ENCODE measurements around the gene ADAMTS3.
A peak's percentile ranks its signal among the peaks of the same experiment; 100 is the strongest.

ADAMTS3 gene

DNA sequence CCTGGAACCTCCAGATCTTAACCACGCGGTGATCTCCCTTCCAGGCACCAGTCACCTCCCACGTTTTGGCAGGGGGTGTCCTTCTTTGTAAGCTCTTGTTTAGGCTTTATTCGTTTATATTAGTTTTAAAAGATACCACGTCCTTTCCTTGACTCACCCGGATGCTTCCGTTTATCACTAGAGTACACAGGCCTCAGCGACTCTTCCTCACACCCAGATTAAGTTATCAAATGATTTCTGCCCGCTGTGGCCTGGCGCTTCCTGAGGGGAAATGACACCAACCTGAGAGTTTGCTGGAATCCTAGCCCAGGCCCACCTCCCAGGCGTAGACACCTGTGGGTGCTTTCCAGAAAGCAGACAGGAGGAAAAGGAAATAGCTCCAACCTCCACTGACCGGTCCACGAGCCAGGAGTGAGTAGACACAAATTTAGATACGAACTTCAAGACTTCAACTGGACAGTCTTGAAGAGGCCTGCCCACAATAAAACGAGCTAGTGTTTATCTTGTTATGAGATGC, 756 bp upstream of the ADAMTS3 start:
- no peaks in the 10 kb centered on the region for H3K9me3 ChIP-seq (ENCODE audit: low read length)
- peak overlapping the region; percentile 79 for H3K27ac ChIP-seq (ENCODE audit: low read depth, low read length)
- H3K9ac ChIP-seq (ENCODE audit: low read length), result no peak overlapping the region
- H3K27me3 ChIP-seq (ENCODE audit: control insufficient read depth in 1 of 2, insufficient read depth in 2 of 2, low read length in 2 of 2), result no peaks in the 10 kb centered on the region
- H3K4me3 ChIP-seq (ENCODE audit: low read depth in 1 of 2, low read length in 2 of 2), result peak overlapping the region in 1 of 2 donors; percentile 89
- peaks cover 7% of the 10 kb centered on the region for H3K4me1 ChIP-seq (ENCODE audit: insufficient read depth, low read length)
- H3K36me3 ChIP-seq (ENCODE audit: insufficient read depth, low read length), result no peaks in the 10 kb centered on the region

DNA sequence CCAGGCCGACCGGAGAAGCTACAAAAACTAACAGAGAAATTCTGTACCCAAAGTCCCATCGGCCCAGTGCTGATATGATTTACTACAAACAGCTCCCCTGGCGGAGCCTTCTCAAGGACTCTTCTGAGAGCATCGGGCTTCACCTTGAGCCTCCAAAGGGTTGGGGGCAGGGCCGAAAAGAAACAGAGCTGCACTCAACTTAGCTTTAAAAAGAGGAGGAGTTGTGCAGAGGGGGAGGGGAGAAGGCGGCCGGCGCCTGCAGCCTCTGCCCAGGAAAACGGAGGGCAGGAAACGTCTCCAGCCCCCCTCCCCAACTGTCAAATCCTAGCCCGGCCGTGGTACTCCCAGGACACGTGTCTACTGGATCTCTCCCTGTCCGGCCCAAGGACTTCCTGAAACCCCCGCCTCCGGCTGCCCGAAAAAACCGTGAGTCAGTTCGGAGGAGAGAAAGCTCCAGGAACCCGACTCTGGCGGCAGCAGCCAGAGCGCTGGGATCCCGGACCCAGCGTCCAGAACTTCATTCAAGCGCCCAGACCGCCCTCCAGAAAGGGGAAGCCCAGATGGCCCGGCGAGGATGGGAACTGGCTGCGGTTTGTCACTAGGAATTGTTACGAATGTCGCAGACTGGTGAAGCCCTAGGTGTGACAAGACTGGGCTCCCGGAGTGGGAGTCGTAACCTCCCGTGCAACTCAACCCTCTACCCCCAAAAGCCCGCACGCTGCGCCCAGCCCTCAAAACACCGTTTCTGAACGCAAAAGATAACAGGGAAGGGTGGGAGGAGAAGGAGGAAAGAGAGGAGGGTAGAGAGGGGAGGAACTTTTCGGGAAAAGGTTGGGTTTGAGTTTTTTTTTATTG, 973 bp downstream of the ADAMTS3 start:
- Histone ChIP-seq H3K4me1 (ENCODE audit: insufficient read depth, low read length) (peaks cover 7% of the 10 kb centered on the region), H3K36me3 (ENCODE audit: insufficient read depth, low read length) (no peaks in the 10 kb centered on the region), H3K9me3 (ENCODE audit: low read length) (no peaks in the 10 kb centered on the region), H3K27me3 (ENCODE audit: control insufficient read depth in 1 of 2, insufficient read depth in 2 of 2, low read length in 2 of 2) (no peaks in the 10 kb centered on the region), H3K27ac (ENCODE audit: low read depth, low read length) (peak overlapping the region; percentile 43), H3K4me3 (ENCODE audit: low read depth in 1 of 2, low read length in 2 of 2) (peak overlapping the region; percentile 59 to 89), H3K9ac (ENCODE audit: low read length) (peak overlapping the region; percentile 14)

DNA sequence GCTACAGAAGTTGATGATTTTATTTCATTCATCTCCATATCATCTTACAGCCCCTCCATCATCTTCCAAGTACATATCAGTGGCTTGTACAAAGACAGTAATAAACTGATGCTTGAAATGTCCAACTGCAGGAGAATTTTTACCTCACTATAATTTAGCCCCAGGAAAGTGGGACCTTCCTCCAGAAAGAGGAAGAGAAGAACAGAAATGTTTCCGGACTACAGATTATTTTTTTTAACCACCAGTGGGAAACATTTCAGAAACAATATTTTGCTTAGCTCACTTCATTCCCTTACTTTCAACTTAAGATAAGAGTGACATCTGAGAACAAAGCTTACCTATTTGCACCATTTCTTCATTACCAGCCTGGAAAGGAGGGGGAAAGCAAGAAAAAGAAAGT, 2.0 kb downstream of the ADAMTS3 start:
- no peak overlapping the region for H3K27ac ChIP-seq (ENCODE audit: low read depth, low read length)
- peaks cover 7% of the 10 kb centered on the region for H3K4me1 ChIP-seq (ENCODE audit: insufficient read depth, low read length)
- no peaks in the 10 kb centered on the region for H3K27me3 ChIP-seq (ENCODE audit: control insufficient read depth in 1 of 2, insufficient read depth in 2 of 2, low read length in 2 of 2)
- no peaks in the 10 kb centered on the region for H3K36me3 ChIP-seq (ENCODE audit: insufficient read depth, low read length)
- H3K9ac ChIP-seq (ENCODE audit: low read length), result no peak overlapping the region
- H3K9me3 ChIP-seq (ENCODE audit: low read length), result no peaks in the 10 kb centered on the region
- peak overlapping the region in 1 of 2 donors; percentile 89 for H3K4me3 ChIP-seq (ENCODE audit: low read depth in 1 of 2, low read length in 2 of 2)

DNA sequence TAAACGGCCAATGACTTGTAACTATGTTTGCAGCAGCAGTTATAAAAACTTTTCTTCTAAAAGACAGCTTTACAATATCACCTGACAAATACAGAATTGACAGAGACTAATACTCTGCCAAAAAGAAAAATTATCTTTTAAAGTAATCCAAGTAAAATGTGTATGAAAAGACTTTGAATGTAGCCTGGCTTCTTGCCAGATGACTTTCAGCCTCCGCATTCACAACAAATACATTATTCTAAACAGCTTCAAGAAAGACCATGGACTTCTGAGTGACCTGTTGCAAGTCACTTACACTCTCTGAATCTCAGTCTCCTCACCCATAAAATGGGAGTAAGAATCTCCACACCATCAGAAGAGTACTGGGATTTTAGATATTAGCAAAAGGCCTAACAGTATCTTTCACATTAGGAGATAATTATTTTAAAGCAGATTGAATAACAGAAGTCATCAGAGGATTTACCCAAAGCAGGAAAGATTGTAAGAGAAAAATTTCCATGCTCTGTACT, 2.5 kb downstream of the ADAMTS3 start:
- Histone ChIP-seq H3K27me3 (ENCODE audit: control insufficient read depth in 1 of 2, insufficient read depth in 2 of 2, low read length in 2 of 2) (no peaks in the 10 kb centered on the region), H3K4me1 (ENCODE audit: insufficient read depth, low read length) (peaks cover 7% of the 10 kb centered on the region), H3K27ac (ENCODE audit: low read depth, low read length) (no peak overlapping the region), H3K4me3 (ENCODE audit: low read depth in 1 of 2, low read length in 2 of 2) (no peak overlapping the region), H3K36me3 (ENCODE audit: insufficient read depth, low read length) (no peaks in the 10 kb centered on the region), H3K9me3 (ENCODE audit: low read length) (no peaks in the 10 kb centered on the region), H3K9ac (ENCODE audit: low read length) (no peak overlapping the region)

DNA sequence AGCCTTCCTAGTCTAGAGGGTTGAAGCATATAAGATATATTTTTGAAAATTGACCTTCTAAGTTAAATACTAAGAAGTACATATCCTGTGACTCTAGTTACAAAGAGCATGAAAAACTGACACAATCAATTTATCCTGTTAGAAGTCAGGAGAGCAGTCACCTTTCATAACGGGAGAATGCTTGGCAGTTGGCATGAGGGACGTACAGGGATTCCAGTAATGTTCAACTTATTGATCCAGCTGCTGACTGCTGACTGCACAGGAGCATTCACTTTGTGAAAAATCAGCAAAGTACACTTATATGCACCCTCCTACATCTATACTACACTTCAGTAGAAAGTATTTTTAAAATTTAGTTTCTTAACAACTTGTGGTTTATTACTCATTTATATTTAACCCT, 4.2 kb downstream of the ADAMTS3 start:
- H3K27me3 ChIP-seq (ENCODE audit: control insufficient read depth in 1 of 2, insufficient read depth in 2 of 2, low read length in 2 of 2), result no peaks in the 10 kb centered on the region
- peaks cover 7% of the 10 kb centered on the region for H3K4me1 ChIP-seq (ENCODE audit: insufficient read depth, low read length)
- no peak overlapping the region for H3K4me3 ChIP-seq (ENCODE audit: low read depth in 1 of 2, low read length in 2 of 2)
- no peak overlapping the region for H3K9ac ChIP-seq (ENCODE audit: low read length)
- H3K9me3 ChIP-seq (ENCODE audit: low read length), result no peaks in the 10 kb centered on the region
- H3K27ac ChIP-seq (ENCODE audit: low read depth, low read length), result no peak overlapping the region
- H3K36me3 ChIP-seq (ENCODE audit: insufficient read depth, low read length), result no peaks in the 10 kb centered on the region

DNA sequence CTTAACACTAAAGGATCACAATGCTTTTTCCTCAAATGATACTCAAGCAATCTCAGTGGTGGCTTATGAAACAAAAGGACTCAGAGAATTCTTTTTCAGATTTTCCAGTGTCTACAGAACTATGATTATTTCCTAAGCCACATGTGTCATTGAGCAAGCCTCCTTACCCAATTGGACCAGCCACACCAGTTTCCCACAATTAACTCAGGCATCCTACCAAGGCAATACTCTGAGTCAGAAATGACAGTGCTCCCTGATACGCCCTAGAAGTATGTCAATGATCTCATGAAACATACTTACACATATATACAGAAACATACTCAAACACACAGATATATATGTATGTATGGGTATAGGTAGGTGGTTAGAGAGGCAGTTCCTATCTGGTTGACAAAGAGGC, 4.8 kb downstream of the ADAMTS3 start:
- no peaks in the 10 kb centered on the region for H3K27me3 ChIP-seq (ENCODE audit: control insufficient read depth in 1 of 2, insufficient read depth in 2 of 2, low read length in 2 of 2)
- H3K27ac ChIP-seq (ENCODE audit: low read depth, low read length), result no peak overlapping the region
- H3K4me3 ChIP-seq (ENCODE audit: low read depth in 1 of 2, low read length in 2 of 2), result no peak overlapping the region
- no peaks in the 10 kb centered on the region for H3K9me3 ChIP-seq (ENCODE audit: low read length)
- no peak overlapping the region for H3K9ac ChIP-seq (ENCODE audit: low read length)
- peaks cover 7% of the 10 kb centered on the region for H3K4me1 ChIP-seq (ENCODE audit: insufficient read depth, low read length)
- no peaks in the 10 kb centered on the region for H3K36me3 ChIP-seq (ENCODE audit: insufficient read depth, low read length)

DNA sequence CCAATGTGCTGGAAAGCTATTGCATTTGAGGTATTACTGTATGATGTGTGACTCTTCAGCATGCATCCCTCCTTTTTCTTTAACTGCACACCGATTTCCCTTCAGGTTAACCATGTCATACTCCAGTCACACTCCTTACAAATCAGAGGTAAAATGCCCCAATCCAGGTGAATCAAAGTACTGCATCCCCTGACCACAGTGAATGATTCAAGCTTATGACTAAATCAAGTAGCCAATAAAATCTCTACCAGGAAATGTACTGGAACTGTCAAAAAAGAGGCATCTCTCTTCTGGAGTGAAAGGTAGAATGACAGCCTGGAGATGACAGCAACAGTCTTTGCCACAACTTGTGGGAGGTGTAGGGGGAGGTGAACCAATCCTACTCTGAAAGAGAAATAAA, 10.4 kb downstream of the ADAMTS3 start:
- Histone ChIP-seq H3K27ac (ENCODE audit: low read depth, low read length) (no peak overlapping the region), H3K36me3 (ENCODE audit: insufficient read depth, low read length) (no peaks in the 10 kb centered on the region), H3K4me3 (ENCODE audit: low read depth in 1 of 2, low read length in 2 of 2) (no peak overlapping the region), H3K27me3 (ENCODE audit: control insufficient read depth in 1 of 2, insufficient read depth in 2 of 2, low read length in 2 of 2) (no peaks in the 10 kb centered on the region), H3K9ac (ENCODE audit: low read length) (no peak overlapping the region), H3K9me3 (ENCODE audit: low read length) (no peaks in the 10 kb centered on the region), H3K4me1 (ENCODE audit: insufficient read depth, low read length) (no peaks in the 10 kb centered on the region)

DNA sequence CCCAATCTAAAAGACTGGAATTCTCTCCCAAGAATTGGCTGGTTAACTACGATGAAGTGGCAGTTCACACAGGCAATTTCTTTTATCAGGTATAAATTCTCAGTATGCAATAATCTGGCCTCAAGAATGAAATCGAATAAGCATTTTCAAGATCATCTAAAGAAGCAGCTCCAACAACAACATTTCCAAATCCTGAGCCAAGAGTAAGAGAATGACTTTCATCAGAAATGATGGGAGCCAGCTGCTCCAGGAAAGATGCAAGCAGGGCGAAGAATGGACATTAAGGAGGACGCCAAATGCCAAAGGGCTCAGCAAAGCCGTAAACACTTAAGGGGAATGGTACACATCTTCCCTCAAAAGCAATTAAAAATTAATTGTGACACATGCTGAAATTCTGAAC, 12.0 kb downstream of the ADAMTS3 start:
- Histone ChIP-seq H3K27me3 (ENCODE audit: control insufficient read depth in 1 of 2, insufficient read depth in 2 of 2, low read length in 2 of 2) (no peaks in the 10 kb centered on the region), H3K4me3 (ENCODE audit: low read depth in 1 of 2, low read length in 2 of 2) (no peak overlapping the region), H3K27ac (ENCODE audit: low read depth, low read length) (no peak overlapping the region), H3K9me3 (ENCODE audit: low read length) (no peaks in the 10 kb centered on the region), H3K4me1 (ENCODE audit: insufficient read depth, low read length) (no peaks in the 10 kb centered on the region), H3K36me3 (ENCODE audit: insufficient read depth, low read length) (no peaks in the 10 kb centered on the region), H3K9ac (ENCODE audit: low read length) (no peak overlapping the region)

DNA sequence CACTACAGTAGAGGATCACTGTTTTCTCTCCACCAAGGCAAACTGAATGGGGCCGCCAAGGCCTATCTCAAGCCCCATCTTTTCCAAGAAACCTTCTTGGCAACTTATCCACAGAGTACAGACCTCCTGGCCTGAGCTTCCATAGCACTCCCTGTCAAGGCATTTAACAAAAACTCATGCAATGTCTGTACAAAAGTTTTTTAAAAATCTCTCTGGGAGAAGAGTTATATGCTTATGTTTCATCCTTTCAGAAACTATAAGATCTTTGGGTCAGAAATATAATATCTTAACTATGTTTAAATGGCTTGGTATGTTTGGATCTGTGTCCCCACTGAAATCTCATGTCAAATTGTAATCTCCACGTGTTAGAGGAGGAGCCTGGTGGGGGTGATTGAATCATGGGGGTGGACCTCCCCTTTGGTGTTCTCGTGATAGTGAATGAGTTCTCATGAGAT, 13.6 kb downstream of the ADAMTS3 start:
- no peaks in the 10 kb centered on the region for H3K9me3 ChIP-seq (ENCODE audit: low read length)
- H3K4me3 ChIP-seq (ENCODE audit: low read depth in 1 of 2, low read length in 2 of 2), result no peak overlapping the region
- no peak overlapping the region for H3K27ac ChIP-seq (ENCODE audit: low read depth, low read length)
- no peaks in the 10 kb centered on the region for H3K36me3 ChIP-seq (ENCODE audit: insufficient read depth, low read length)
- no peak overlapping the region for H3K9ac ChIP-seq (ENCODE audit: low read length)
- H3K4me1 ChIP-seq (ENCODE audit: insufficient read depth, low read length), result no peaks in the 10 kb centered on the region
- no peaks in the 10 kb centered on the region for H3K27me3 ChIP-seq (ENCODE audit: control insufficient read depth in 1 of 2, insufficient read depth in 2 of 2, low read length in 2 of 2)

DNA sequence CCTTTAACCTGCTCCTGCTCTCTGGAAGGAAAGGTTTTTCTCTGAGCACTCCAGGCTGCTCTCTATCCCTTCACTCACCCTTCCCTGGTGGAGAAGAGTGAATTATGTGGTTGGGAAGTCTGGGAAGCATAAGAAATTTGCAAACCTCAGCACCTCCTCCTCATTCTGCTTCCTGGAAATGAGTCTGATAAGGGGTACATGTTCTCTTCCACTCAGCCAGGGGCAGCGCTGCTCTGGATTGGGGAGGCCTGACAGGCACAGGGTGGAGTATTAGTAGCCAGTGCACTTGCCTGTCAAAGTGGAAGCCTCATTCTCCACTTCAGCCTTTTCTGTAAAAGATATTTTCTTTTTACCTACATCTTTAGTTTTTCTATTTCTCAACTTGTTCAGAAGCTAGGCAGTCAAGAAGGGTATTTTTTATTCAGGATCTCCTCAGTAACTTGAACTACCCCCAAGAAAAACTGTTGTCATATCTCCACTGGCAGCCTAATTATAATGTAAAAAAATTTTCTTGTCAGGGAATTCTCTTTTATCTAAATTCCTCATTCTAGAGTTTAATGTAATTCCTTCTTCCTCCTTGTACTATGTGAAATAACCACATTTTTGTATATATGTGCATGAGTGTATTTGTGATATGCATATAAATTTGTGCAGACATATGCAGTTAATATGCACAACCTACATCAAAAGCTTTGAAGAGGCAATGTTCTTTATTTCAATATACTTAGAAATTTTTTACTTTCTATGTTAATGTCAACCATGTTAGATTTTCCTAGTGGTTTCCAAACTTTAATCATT, 15.3 kb downstream of the ADAMTS3 start:
- Histone ChIP-seq H3K36me3 (ENCODE audit: insufficient read depth, low read length) (no peaks in the 10 kb centered on the region), H3K9ac (ENCODE audit: low read length) (no peak overlapping the region), H3K27me3 (ENCODE audit: control insufficient read depth in 1 of 2, insufficient read depth in 2 of 2, low read length in 2 of 2) (no peaks in the 10 kb centered on the region), H3K4me3 (ENCODE audit: low read depth in 1 of 2, low read length in 2 of 2) (no peak overlapping the region), H3K9me3 (ENCODE audit: low read length) (no peaks in the 10 kb centered on the region), H3K4me1 (ENCODE audit: insufficient read depth, low read length) (no peaks in the 10 kb centered on the region), H3K27ac (ENCODE audit: low read depth, low read length) (no peak overlapping the region)

DNA sequence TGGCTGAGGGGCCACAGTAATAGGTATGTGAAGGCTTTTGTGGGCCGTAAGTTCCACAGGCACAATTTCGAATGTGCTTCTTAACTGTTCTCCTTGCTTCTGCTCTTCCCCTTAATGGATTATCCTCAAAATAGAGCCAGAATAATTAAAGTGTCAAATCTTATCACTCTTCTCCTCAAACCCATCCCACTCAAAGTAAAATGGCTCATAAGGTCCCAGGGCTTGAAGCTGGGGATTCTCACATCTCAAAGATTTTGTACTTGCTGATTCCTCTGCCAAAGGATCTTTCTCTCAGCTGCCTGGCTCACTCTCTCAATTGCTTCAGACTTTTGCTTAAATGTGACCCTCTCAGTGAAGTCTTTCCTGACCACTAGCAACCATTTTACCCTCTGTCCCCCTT, 16.6 kb downstream of the ADAMTS3 start:
- H3K9me3 ChIP-seq (ENCODE audit: low read length), result no peaks in the 10 kb centered on the region
- no peak overlapping the region for H3K9ac ChIP-seq (ENCODE audit: low read length)
- H3K27ac ChIP-seq (ENCODE audit: low read depth, low read length), result no peak overlapping the region
- H3K27me3 ChIP-seq (ENCODE audit: control insufficient read depth in 1 of 2, insufficient read depth in 2 of 2, low read length in 2 of 2), result no peaks in the 10 kb centered on the region
- H3K36me3 ChIP-seq (ENCODE audit: insufficient read depth, low read length), result no peaks in the 10 kb centered on the region
- no peak overlapping the region for H3K4me3 ChIP-seq (ENCODE audit: low read depth in 1 of 2, low read length in 2 of 2)
- no peaks in the 10 kb centered on the region for H3K4me1 ChIP-seq (ENCODE audit: insufficient read depth, low read length)

Data from muscle layer of colon (tissue), 2 donors.